Measurements from ENCODE around the gene SIGLEC14. TPM values are rescaled to one million over a fixed set of nuclear protein-coding genes. Genes with fewer than 3 reads are reported as not detected.

SIGLEC14 gene
- total and polyA plus RNA-seq, 10 donors = 13.3 to 101 (median 48.9) TPM; not detected in 2

DNA sequence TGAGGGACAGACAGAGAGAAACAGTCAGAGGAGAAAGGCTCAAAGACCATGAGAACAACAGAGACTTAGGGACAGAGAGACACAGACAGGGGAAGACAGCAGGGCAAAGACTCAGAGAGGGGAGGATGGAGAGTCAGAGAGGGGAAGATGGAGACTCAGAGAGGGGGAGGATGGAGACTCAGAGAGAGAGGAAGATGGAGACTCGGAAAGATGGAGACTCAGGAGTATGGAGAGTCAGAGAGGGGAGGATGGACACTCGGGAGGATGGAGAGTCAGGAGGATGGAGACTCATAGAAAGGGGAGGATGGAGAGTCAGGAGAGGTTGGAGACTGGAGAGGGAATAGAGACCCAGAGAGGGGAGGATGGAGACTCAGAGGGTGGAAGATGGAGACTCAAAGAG, 47.2 kb upstream of the SIGLEC14 start:
- no peaks in the 10 kb centered on the region for H3K9me3 ChIP-seq
- intact Hi-C loops (cut with DNase I; ENCODE audit: low total_unique reads) = no loop called here
- no peak for TF ChIP-seq POLR2AphosphoS5 (IDR thresholded peaks at IDR 0.05)
- 38 to 76% (median 49%) methylated on average over 2 of the region's 2 CpGs for WGBS, 5 donors
- H3K36me3 ChIP-seq = peaks cover 0 to 54% (median 1%) of the 10 kb centered on the region in 6 donors
- peak overlapping the region in 2 of 8 donors; percentile 17 to 93 for H3K27ac ChIP-seq
- peaks cover 3 to 64% (median 35%) of the 10 kb centered on the region in 6 donors for H3K4me1 ChIP-seq
- H3K27me3 ChIP-seq (replicated peaks in 1 of 7) = peaks cover 0 to 39% (median 13%) of the 10 kb centered on the region in 7 donors
- no peak for DNase-seq
- no peak overlapping the region for H3K4me3 ChIP-seq

DNA sequence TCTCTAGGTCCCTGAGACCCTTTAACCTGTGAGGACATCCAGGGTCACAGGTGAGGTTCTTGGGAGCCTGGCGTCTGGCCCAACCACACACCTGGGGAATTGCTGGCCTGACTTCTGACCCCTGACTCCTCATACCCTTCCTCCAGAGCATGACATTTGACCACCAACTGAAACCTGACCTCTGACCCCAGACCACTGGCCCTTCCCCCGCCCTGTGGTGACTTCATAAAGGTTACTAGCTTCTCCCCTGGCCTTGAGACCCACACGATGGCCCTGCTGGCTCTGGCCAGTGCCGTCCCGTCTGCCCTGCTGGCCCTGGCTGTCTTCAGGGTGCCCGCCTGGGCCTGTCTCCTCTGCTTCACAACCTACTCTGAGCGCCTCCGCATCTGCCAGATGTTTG, 46.6 kb upstream of the SIGLEC14 start, which contains the start of gene SPACA6:
SPACA6 (plus strand) TSS at position 71 of the 400 bp plus-strand sequence; CDS start at position 268, 197 bp downstream.
- TF ChIP-seq POLR2A (IDR thresholded peaks at IDR 0.05) = no peak
- TF ChIP-seq, protein P1, sequence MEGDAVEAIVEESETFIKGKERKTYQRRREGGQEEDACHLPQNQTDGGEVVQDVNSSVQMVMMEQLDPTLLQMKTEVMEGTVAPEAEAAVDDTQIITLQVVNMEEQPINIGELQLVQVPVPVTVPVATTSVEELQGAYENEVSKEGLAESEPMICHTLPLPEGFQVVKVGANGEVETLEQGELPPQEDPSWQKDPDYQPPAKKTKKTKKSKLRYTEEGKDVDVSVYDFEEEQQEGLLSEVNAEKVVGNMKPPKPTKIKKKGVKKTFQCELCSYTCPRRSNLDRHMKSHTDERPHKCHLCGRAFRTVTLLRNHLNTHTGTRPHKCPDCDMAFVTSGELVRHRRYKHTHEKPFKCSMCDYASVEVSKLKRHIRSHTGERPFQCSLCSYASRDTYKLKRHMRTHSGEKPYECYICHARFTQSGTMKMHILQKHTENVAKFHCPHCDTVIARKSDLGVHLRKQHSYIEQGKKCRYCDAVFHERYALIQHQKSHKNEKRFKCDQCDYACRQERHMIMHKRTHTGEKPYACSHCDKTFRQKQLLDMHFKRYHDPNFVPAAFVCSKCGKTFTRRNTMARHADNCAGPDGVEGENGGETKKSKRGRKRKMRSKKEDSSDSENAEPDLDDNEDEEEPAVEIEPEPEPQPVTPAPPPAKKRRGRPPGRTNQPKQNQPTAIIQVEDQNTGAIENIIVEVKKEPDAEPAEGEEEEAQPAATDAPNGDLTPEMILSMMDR (IDR thresholded peaks at IDR 0.05 in 8 of 11, conservative IDR thresholded peaks at IDR 0.05 in 3 of 11) = no peak
- peak in 1 of 3 donors; percentile 29 for TF ChIP-seq POLR2AphosphoS5 (IDR thresholded peaks at IDR 0.05)
- Histone ChIP-seq H3K4me1 (peaks cover 3 to 70% (median 37%) of the 10 kb centered on the region in 6 donors), H3K4me3 (peak within 1 kb of the TSS in 4 of 8 donors; percentile 64 to 84 (median 72)), H3K27ac (peak within 1 kb of the TSS in 5 of 8 donors; percentile 8 to 93 (median 87)), H3K27me3 (replicated peaks in 1 of 7) (peaks cover 0 to 45% (median 17%) of the 10 kb centered on the region in 7 donors), H3K36me3 (peaks cover 0 to 49% (median 0%) of the 10 kb centered on the region in 6 donors), H3K9me3 (no peaks in the 10 kb centered on the region)
- intact Hi-C loops (cut with DNase I; ENCODE audit: low total_unique reads) = no loop called here
- no peak for DNase-seq
- 77 to 86% (median 83%) methylated on average over 6 to 8 of the region's 8 CpGs for WGBS, 5 donors

DNA sequence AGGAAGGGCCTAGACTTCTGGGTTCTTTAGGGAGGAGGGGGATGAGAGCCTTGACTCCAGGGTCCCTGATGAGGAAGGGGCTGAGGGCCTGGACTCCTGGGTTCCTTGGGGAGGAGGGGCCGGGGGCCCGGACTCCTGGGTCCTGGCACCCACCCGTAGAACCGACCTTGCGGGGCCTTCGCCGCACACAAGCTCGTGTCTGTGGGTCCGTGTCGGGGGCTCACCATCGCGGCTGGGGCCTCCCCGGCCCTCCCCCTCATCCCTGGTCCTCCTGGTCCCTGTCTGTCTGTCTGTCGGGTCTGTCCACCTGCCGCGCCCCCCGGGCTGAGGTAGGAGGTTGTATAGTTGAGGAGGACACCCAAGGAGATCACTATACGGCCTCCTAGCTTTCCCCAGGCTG, 45.8 kb upstream of the SIGLEC14 start:
- peaks cover 0 to 41% (median 0%) of the 10 kb centered on the region in 6 donors for H3K36me3 ChIP-seq
- peak overlapping the region in 4 of 8 donors; percentile 64 to 84 (median 72) for H3K4me3 ChIP-seq
- H3K4me1 ChIP-seq = peaks cover 3 to 78% (median 41%) of the 10 kb centered on the region in 6 donors
- 73 to 88% (median 75%) methylated on average over 14 to 18 of the region's 18 CpGs for WGBS, 5 donors
- intact Hi-C loops (cut with DNase I; ENCODE audit: low total_unique reads) = no loop called here
- DNase-seq = no peak
- H3K27me3 ChIP-seq (replicated peaks in 1 of 7) = peaks cover 0 to 52% (median 20%) of the 10 kb centered on the region in 7 donors
- H3K27ac ChIP-seq = peak overlapping the region in 5 of 8 donors; percentile 8 to 93 (median 87)
- TF ChIP-seq POLR2A (IDR thresholded peaks at IDR 0.05) = no peak
- TF ChIP-seq, protein P1 (IDR thresholded peaks at IDR 0.05 in 8 of 11, conservative IDR thresholded peaks at IDR 0.05 in 3 of 11) = no peak
- no peak for TF ChIP-seq POLR2AphosphoS5 (IDR thresholded peaks at IDR 0.05)
- H3K9me3 ChIP-seq = no peaks in the 10 kb centered on the region

DNA sequence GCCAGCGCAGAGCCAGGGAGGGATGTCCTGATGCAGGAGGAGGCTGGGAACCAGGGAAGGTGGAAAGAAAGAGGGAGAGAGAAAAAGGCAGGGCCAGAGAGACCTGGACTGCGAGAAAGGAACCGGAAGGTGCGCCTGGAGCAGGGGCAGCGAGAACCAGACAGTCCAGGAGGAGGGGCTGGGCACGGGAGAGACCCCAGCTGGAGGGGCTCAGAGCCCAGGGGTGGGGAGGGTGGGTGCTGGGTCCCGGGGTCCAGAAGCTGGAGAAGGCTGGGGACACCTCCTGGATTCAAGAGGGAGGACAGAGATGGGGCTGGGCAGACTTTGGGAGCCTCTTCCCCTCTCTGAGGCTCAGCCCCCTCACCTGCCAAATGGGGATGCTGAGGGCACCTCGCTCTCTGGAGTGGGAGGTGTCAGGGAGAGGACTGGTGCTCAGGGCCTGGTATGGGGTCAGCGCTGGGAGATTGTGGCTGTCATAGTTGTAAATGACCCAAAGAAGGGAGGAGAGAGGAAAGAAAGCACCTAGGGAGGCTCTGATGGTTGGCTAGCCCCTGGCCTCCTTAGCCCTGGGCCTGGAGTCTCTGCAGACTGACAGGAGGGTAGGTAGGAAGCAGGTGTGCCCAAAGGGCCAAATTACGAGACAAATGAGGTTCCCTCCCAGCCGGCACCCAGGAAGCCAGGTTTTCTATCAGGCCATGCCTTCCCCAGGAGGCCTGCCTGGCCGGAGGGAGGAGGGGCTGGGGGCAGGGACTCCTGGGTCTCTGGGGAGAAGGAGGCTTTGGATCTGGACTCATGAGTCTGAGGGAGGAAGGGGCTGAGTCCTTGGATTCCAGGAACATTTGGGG, 45.2 kb upstream of the SIGLEC14 start:
- TF ChIP-seq, protein P1 (IDR thresholded peaks at IDR 0.05 in 8 of 11, conservative IDR thresholded peaks at IDR 0.05 in 3 of 11) = no peak
- no peak for TF ChIP-seq POLR2AphosphoS5 (IDR thresholded peaks at IDR 0.05)
- H3K9me3 ChIP-seq = no peaks in the 10 kb centered on the region
- intact Hi-C loops (cut with DNase I; ENCODE audit: low total_unique reads) = no loop called here
- DNase-seq = no peak
- H3K27me3 ChIP-seq (replicated peaks in 1 of 7) = peaks cover 0 to 57% (median 20%) of the 10 kb centered on the region in 7 donors
- H3K27ac ChIP-seq = peak overlapping the region in 7 of 8 donors; percentile 79 to 93 (median 87)
- WGBS, 5 donors = 45 to 66% (median 53%) methylated on average over 12 of the region's 12 CpGs
- H3K4me1 ChIP-seq = peaks cover 3 to 85% (median 44%) of the 10 kb centered on the region in 6 donors
- peaks cover 0 to 34% (median 0%) of the 10 kb centered on the region in 6 donors for H3K36me3 ChIP-seq
- peak overlapping the region in 5 of 8 donors; percentile 64 to 84 (median 69) for H3K4me3 ChIP-seq

Measured in spleen (tissue), 11 donors.